ENCODE measurements around the gene SLC6A9. TPM values are rescaled to one million over a fixed set of nuclear protein-coding genes. Genes with fewer than 3 reads are reported as not detected.

The SLC6A9 gene
- total RNA-seq, 1 experiment from 2014 or later = 12.8 TPM

- peak within 1 kb of the TSS; percentile 85 for H3K9ac ChIP-seq (ENCODE audit: low read length)
- H3K79me2 ChIP-seq (ENCODE audit: insufficient read depth, low read length) = peaks cover 19% of the 10 kb centered on the region
- H3K36me3 ChIP-seq (ENCODE audit: control insufficient read depth in 1 of 2, insufficient read depth in 2 of 2, low read length in 2 of 2) = peaks cover 9 to 29% of the 10 kb centered on the region in 2 experiments; a peak in 3 of 4 replicates
- no peaks in the 10 kb centered on the region for H4K20me1 ChIP-seq (ENCODE audit: insufficient read depth)
- ChIA-PET RAD21 (ENCODE audit: low non-redundant PET in 1 of 2, low total read pairs in 2 of 2, uncharacterized antibody in 2 of 2, unreplicated experiment in 2 of 2) (interaction anchor here in 1 of 2 experiments (1.0 kb wide), 1 partner anchor 22 kb away, joined by 3 read pairs; the partner anchor contains the start of gene CCDC24), POLR2A (interaction anchor here (1.0 to 1.1 kb wide), 2 partner anchors 14 to 35 kb away, joined by 3 read pairs; no protein-coding TSS in a partner anchor), CTCF (interaction anchor here (1.2 kb wide), 1 partner anchor 207 kb away, joined by 4 read pairs; no protein-coding TSS in a partner anchor)
- H3K4me2 ChIP-seq (ENCODE audit: low read length) = peak within 1 kb of the TSS; percentile 93
- TSS peak; percentile 61 for BruUV-seq (replicated peaks)
- DNase-seq (ENCODE audit: low read depth, low spot score) (peak; percentile 94), ATAC-seq (peak; percentile 89)
- no peak within 1 kb of the TSS for H2AFZ ChIP-seq (ENCODE audit: low read depth, low read length, poor library complexity, severe bottlenecking)
- no peak for TF ChIP-seq POLR2A (IDR thresholded peaks at IDR 0.05; ENCODE audit: borderline replicate concordance, extremely low read depth, insufficient read depth, insufficient read length)
- TF ChIP-seq MAX (IDR thresholded peaks at IDR 0.05) = no peak
- peak; percentile 29 for TF ChIP-seq YY1 (IDR thresholded peaks at IDR 0.05; ENCODE audit: extremely low read depth, insufficient replicate concordance, low read depth, low read length)
- TF ChIP-seq, protein P1, sequence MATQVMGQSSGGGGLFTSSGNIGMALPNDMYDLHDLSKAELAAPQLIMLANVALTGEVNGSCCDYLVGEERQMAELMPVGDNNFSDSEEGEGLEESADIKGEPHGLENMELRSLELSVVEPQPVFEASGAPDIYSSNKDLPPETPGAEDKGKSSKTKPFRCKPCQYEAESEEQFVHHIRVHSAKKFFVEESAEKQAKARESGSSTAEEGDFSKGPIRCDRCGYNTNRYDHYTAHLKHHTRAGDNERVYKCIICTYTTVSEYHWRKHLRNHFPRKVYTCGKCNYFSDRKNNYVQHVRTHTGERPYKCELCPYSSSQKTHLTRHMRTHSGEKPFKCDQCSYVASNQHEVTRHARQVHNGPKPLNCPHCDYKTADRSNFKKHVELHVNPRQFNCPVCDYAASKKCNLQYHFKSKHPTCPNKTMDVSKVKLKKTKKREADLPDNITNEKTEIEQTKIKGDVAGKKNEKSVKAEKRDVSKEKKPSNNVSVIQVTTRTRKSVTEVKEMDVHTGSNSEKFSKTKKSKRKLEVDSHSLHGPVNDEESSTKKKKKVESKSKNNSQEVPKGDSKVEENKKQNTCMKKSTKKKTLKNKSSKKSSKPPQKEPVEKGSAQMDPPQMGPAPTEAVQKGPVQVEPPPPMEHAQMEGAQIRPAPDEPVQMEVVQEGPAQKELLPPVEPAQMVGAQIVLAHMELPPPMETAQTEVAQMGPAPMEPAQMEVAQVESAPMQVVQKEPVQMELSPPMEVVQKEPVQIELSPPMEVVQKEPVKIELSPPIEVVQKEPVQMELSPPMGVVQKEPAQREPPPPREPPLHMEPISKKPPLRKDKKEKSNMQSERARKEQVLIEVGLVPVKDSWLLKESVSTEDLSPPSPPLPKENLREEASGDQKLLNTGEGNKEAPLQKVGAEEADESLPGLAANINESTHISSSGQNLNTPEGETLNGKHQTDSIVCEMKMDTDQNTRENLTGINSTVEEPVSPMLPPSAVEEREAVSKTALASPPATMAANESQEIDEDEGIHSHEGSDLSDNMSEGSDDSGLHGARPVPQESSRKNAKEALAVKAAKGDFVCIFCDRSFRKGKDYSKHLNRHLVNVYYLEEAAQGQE (IDR thresholded peaks at IDR 0.05; ENCODE audit: low read depth) = no peak
- no peak for TF ChIP-seq CEBPB (IDR thresholded peaks at IDR 0.05; ENCODE audit: low read depth)
- peak; percentile 54 for TF ChIP-seq POLR2AphosphoS5 (IDR thresholded peaks at IDR 0.05; ENCODE audit: low read depth, low read length)
- TF ChIP-seq, protein P2, sequence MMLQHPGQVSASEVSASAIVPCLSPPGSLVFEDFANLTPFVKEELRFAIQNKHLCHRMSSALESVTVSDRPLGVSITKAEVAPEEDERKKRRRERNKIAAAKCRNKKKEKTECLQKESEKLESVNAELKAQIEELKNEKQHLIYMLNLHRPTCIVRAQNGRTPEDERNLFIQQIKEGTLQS (IDR thresholded peaks at IDR 0.05) = no peak
- TF ChIP-seq EGR1 (IDR thresholded peaks at IDR 0.05; ENCODE audit: low read depth) = no peak
- TF ChIP-seq ZNF274 (IDR thresholded peaks at IDR 0.05; ENCODE audit: low read depth, low read length) = no peak
- peak; percentile 32; the same call in 1 of the 2 replicates for TF ChIP-seq ZFX (IDR thresholded peaks at IDR 0.05)
- TF ChIP-seq, protein P3, sequence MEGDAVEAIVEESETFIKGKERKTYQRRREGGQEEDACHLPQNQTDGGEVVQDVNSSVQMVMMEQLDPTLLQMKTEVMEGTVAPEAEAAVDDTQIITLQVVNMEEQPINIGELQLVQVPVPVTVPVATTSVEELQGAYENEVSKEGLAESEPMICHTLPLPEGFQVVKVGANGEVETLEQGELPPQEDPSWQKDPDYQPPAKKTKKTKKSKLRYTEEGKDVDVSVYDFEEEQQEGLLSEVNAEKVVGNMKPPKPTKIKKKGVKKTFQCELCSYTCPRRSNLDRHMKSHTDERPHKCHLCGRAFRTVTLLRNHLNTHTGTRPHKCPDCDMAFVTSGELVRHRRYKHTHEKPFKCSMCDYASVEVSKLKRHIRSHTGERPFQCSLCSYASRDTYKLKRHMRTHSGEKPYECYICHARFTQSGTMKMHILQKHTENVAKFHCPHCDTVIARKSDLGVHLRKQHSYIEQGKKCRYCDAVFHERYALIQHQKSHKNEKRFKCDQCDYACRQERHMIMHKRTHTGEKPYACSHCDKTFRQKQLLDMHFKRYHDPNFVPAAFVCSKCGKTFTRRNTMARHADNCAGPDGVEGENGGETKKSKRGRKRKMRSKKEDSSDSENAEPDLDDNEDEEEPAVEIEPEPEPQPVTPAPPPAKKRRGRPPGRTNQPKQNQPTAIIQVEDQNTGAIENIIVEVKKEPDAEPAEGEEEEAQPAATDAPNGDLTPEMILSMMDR (IDR thresholded peaks at IDR 0.05 in 2 of 3, conservative IDR thresholded peaks at IDR 0.05 in 1 of 3; ENCODE audit: borderline replicate concordance in 1 of 3, insufficient read depth in 1 of 3, low read depth in 2 of 3, low read length in 2 of 3) = 0 out of 6 replicates have a peak, but pooled peaks of 2 of the 3 experiments have one; percentile 4 to 12
- peak within 1 kb of the TSS; percentile 60 for H3K27ac ChIP-seq (ENCODE audit: low read depth, low read length)
- intact Hi-C loops (cut with micrococcal nuclease) = no loop called here
- no peaks in the 10 kb centered on the region for H3K9me3 ChIP-seq (ENCODE audit: control insufficient read depth in 1 of 2, insufficient read depth in 1 of 2, low read depth in 1 of 2, low read length in 2 of 2)
- no peaks in the 10 kb centered on the region for H3K9me2 ChIP-seq (ENCODE audit: insufficient read depth)
- peak within 1 kb of the TSS; percentile 94 to 99 for H3K4me3 ChIP-seq (replicated peaks in 1 of 2; ENCODE audit: low read depth in 1 of 2, low read length in 2 of 2)
- H3K4me1 ChIP-seq (ENCODE audit: control insufficient read depth in 1 of 2, insufficient read depth in 2 of 2, low read length in 2 of 2) = peaks cover 10 to 30% of the 10 kb centered on the region in 2 experiments
- no peaks in the 10 kb centered on the region for H3K27me3 ChIP-seq (ENCODE audit: insufficient read depth, low read length)
Measured at GRCh38 chr1:43969746-43970466, 61.4 kb downstream of the SLC6A9 start, which contains the start of gene DPH2. Gene DPH2 (plus strand): TSS chr1:43970010. CDS start chr1:43970176, 166 bp downstream.

Measured in HCT116 (cell line).